Osteocyte (in vitro differentiated cells): ENCODE data around the gene CAMK2B. TPM values are rescaled to one million over a fixed set of nuclear protein-coding genes. Genes with fewer than 3 reads are reported as not detected.

Experiments used
- DNase-seq: peaks from one replicate; pipeline ENCODE4 v3.0.0; 2021; ENCODE audit warnings: mixed read lengths; ENCODE audit not compliant: unreplicated experiment; ENCODE audit errors: extremely low spot score
- H3K27ac Mint-ChIP-seq: one replicate; pipeline ENCODE4 v1.8.0; 2021; ENCODE audit warnings: mild to moderate bottlenecking, mixed read lengths; ENCODE audit not compliant: unreplicated experiment
- H3K27me3 Mint-ChIP-seq: one replicate; pipeline ENCODE4 v1.8.0; 2021; ENCODE audit warnings: mixed read lengths; ENCODE audit not compliant: unreplicated experiment
- H3K36me3 Mint-ChIP-seq: one replicate; pipeline ENCODE4 v1.8.0; 2021; ENCODE audit warnings: mixed read lengths; ENCODE audit not compliant: unreplicated experiment
- H3K4me1 Mint-ChIP-seq: one replicate; pipeline ENCODE4 v1.8.0; 2021; ENCODE audit warnings: mixed read lengths; ENCODE audit not compliant: unreplicated experiment
- H3K4me3 Mint-ChIP-seq: one replicate; pipeline ENCODE4 v1.8.0; 2021; ENCODE audit warnings: mild to moderate bottlenecking, moderate library complexity, mixed read lengths; ENCODE audit not compliant: unreplicated experiment
- H3K9me3 Mint-ChIP-seq: one replicate; pipeline ENCODE4 v1.8.0; 2021; ENCODE audit warnings: mixed read lengths; ENCODE audit not compliant: unreplicated experiment
- CTCF ChIP-seq: fragments of 200-600 bp; sonication (generic); IDR thresholded peaks from 2 replicates; pipeline ENCODE4 v1.5.0; 2021; ENCODE audit warnings: antibody characterized with exemption, mild to moderate bottlenecking, moderate library complexity
- total RNA-seq: library from RNA; stranded (reverse); gene quantifications from 2 replicates; pipeline ENCODE4 v1.2.1, GENCODE V29; 2021

The CAMK2B gene
- total RNA-seq, 1 donor from 2014 or later = not detected

- no peak for DNase-seq
- Mint-ChIP-seq H3K27ac (no peak overlapping the region), H3K4me1 (no peaks in the 10 kb centered on the region), H3K27me3 (no peaks in the 10 kb centered on the region), H3K36me3 (no peaks in the 10 kb centered on the region), H3K4me3 (no peak overlapping the region), H3K9me3 (no peaks in the 10 kb centered on the region)
- TF ChIP-seq CTCF = no peak
Observed at GRCh38 chr7:44236333-44236728, 89.1 kb downstream of the CAMK2B start.

GRCh38 chr7:44235582-44236332 is 89.6 kb downstream of the CAMK2B start:
- Mint-ChIP-seq H3K27ac (no peak overlapping the region), H3K27me3 (no peaks in the 10 kb centered on the region), H3K36me3 (no peaks in the 10 kb centered on the region), H3K4me1 (no peaks in the 10 kb centered on the region), H3K9me3 (no peaks in the 10 kb centered on the region), H3K4me3 (no peak overlapping the region)
- TF ChIP-seq CTCF = no peak
- no peak for DNase-seq

GRCh38 chr7:44235066-44235465 is 90.3 kb downstream of the CAMK2B start:
- Mint-ChIP-seq H3K36me3 (no peaks in the 10 kb centered on the region), H3K4me3 (no peak overlapping the region), H3K27me3 (no peaks in the 10 kb centered on the region), H3K9me3 (no peaks in the 10 kb centered on the region), H3K27ac (no peak overlapping the region), H3K4me1 (no peaks in the 10 kb centered on the region)
- DNase-seq = no peak
- no peak for TF ChIP-seq CTCF

GRCh38 chr7:44232901-44233715 is 92.3 kb downstream of the CAMK2B start:
- DNase-seq = no peak
- Mint-ChIP-seq H3K36me3 (no peaks in the 10 kb centered on the region), H3K27ac (no peak overlapping the region), H3K27me3 (no peaks in the 10 kb centered on the region), H3K4me3 (no peak overlapping the region), H3K4me1 (no peaks in the 10 kb centered on the region), H3K9me3 (no peaks in the 10 kb centered on the region)
- TF ChIP-seq CTCF = no peak

- H3K36me3 Mint-ChIP-seq = no peaks in the 10 kb centered on the region
- no peaks in the 10 kb centered on the region for H3K9me3 Mint-ChIP-seq
- H3K4me1 Mint-ChIP-seq = no peaks in the 10 kb centered on the region
- no peak for TF ChIP-seq CTCF
- H3K27ac Mint-ChIP-seq = no peak overlapping the region
- H3K4me3 Mint-ChIP-seq = no peak overlapping the region
- DNase-seq = no peak
- no peaks in the 10 kb centered on the region for H3K27me3 Mint-ChIP-seq
Observed at GRCh38 chr7:44232396-44232795, 93.0 kb downstream of the CAMK2B start.
